GM19324 (cell line): ENCODE results near the gene BOD1L1.

Experiments used
- ATAC-seq: cut with Tn5 transposase; IDR thresholded peaks from one replicate; pipeline ENCODE4 v1.9.1; 2021; ENCODE audit warnings: mild to moderate bottlenecking, moderate library complexity; ENCODE audit not compliant: unreplicated experiment, low FRiP score

BOD1L1 gene

DNA sequence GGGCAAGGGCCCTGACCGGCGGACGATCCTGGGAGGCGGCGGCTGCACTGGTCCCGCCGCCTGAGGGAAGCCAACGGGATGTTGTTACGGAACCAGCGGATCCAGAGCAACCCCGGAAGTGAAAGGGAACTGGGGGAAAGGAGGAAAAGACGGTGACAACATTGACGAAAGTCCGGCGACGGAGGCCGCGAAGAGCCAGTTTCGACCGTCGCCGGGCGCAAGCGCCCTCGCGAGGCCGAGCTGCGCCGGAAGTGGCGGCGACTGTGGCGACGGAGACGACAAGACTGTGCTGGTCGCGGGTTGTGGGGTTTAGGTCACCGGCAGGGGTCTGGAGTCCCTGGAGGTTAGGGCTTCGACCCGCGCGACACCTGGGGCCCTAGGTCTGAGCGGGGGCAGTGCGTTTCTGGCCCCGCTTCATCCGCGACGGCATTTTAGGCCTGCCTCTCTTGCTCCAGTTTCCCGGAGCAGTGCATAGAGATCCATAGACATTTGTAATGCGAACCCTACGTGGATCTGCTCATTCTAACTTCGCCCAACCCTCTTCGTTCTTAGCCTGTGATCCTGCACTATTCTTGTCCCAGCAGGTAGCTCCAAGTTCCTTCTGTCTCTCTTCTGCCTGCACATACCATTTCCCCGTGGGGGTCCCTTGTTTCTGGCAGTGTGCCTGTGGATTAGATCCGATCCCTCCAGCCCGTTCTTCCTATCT is at the start of gene BOD1L1:
TSS of gene BOD1L1 (minus strand) at position 120 of the 706 bp plus-strand sequence. CDS start 138 bp downstream, outside the sequence.
- peak; percentile 98 for ATAC-seq

DNA sequence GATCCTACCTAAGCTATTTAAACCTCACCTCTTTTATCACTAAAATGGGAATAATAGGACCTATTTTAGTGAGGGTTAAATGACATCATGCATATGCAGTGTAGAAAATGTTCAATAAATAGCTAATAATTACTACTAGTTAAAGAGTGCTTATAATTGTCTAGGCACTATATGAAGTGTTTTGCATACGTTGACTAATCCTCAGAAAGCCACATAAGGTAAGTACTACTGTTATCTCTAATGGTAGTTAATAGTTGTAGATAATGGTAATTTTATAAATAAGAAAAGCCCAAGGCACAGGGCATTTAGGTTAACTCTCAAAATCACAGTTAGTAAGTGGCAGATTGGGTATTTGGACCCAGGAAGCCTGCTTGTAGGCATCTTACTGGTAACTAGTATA is 47.4 kb upstream of the BOD1L1 start:
- ATAC-seq = no peak

DNA sequence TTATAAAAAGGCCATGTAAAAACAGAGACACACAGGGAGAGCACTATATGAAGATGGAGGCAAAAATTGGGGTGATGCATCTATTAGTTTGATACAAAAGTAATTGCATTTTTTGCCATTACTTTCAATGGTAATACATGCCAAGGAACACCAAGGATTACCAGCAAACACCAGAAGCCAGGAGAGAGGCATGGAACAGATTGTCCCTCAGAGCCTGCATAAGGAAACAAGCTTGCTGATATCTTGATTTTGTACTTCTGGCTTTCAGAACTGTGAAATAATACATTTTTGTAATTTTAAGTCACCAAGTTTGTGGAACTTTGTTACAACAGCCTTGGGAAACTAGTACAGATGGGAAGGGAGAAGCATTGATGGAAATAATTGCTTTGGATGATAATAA is 45.6 kb upstream of the BOD1L1 start:
- no peak for ATAC-seq

DNA sequence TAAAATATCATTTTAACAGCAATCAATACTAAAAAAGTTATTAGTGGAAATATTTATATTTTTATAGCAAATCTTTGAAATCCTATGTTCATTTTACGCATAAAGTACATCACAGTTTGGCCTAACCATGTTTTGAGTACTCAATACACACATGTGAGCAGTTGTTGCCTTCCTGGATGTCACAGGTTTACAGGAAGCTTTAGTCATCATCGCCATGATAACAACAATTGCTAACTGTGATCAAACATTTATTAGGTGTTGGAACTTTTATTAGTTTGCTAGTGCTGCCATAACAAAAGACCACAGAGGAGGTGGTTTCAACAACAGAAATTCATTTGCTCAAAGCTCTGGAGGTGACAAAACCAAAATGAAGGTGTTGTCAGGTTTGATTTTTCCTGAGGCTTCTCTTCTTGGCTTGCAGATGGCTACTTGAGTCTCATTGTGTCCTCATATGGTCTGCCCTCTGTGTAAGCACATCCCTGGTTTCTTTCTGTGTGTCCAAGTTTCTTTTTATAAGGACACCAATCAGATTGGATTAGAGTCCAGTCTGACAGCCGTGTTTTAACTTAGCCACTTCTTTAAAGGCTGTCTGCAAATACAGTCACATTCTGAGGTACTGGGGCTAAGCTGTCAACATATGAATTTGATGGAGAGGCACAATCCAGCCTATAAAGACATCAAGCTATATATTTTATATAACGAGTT is 43.1 kb upstream of the BOD1L1 start:
- no peak for ATAC-seq

DNA sequence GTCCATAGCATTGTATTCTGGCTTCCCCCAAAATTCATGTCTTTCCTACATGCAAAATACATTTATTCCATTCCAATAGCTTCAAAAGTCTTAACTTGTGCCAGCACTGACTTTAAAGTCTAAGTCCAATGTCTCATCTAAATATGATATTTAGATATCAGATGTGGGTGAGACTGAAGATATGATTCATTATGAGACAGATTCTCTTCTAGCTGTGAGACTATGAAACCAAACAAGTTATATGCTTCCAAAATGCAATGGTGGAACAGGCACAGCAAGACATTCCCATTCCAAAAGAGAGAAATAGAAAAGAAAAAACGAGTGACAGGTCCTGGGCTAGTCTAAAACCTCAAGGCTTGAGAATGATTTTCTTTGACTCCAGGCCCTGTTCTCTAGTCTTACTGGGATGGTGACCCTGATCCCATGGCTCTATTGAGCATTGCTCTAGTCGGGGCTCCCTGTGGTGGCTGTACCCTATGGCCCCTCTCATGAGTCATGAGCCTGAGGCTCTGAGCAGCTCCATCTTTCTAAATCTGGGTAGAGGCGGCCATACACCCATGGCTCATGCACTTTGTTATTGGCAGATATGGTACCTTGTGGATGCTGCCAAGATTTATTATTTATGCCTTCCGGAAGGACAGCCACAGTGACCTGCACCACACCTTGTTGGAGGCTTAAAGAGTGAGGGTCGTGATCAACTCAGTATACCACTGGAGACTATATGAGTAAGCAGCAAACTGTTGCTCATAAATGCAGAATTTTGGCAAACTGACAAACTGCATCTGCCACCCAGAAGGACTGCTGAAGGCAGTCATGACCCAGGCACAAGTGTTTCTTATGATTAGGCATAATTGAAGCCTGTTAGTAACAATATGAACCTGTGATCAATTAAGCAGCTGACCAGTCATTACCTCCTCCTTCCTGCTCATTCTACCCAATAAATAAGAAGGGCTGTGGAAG is 38.5 kb upstream of the BOD1L1 start:
- ATAC-seq = no peak

DNA sequence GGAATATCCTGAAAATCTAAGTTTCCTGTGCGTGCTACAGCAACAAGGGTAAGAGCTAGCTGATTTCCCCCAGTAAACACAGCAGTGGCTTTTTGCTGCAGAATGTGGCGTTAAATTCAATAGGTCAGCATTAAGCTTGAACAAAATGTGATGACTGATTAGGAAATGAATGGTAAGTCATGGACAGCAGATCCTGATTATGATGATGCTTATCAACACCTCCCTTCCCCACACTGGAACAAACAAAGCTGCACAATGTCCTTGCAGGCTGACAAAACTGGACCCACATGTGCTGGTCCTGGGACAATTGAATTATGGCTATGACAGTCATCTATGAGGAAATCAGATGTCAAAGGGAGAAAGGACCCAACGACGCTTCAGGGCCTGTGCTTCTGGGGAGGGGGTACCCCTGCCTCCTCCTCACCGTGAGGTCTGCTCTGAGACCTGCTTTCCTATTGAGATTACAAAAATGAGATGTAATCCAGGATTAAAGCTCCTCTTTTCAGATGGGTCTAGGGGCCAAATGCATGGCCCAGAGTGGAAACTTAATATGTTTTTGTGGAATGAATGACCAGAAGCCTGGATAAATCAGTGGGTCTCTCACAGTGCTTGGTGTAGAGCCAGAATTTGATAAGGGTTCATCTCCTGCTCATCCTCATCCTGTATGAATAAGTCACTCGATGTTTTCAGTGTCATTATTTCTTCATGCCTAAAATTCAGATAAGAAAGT is 32.0 kb upstream of the BOD1L1 start:
- ATAC-seq = no peak

DNA sequence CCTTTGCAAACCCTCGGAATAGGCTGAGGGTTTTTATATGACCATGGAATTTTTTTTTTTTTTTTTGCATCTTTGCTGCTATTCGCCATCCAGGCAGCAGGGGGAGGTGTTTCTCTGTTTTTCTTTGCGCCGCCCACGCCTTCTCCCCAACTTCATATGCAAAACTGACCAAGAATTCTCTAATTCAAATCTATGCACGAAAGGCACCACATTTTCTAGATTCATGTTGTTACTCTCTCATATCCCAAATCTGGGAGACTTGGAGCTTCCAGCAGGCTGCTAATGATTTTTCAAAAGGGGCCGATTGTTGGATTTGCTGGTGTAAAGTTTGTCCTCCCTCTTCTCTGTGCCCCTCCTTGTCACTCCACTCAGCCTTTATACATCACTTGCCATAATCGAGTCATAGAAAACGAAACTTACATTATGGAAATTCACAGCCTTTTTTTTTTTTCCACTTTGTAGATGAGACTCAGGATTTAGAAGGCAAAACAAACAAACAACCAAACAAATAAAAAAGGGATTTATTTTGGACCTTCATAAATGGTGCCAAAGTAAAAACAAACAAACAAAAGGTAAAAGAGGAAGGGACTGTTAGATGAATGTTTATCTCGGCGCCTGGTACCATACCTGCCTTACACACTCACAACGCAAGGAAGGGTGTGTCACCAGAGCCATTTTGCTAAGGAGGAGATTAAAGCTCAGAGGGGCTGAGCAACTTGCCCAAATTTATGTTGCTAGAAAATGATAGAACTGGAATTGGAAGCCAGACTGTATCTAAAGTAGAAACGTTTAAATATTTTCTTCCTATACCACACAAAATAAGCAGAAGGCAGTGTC is 29.3 kb upstream of the BOD1L1 start:
- ATAC-seq = peak; percentile 32

DNA sequence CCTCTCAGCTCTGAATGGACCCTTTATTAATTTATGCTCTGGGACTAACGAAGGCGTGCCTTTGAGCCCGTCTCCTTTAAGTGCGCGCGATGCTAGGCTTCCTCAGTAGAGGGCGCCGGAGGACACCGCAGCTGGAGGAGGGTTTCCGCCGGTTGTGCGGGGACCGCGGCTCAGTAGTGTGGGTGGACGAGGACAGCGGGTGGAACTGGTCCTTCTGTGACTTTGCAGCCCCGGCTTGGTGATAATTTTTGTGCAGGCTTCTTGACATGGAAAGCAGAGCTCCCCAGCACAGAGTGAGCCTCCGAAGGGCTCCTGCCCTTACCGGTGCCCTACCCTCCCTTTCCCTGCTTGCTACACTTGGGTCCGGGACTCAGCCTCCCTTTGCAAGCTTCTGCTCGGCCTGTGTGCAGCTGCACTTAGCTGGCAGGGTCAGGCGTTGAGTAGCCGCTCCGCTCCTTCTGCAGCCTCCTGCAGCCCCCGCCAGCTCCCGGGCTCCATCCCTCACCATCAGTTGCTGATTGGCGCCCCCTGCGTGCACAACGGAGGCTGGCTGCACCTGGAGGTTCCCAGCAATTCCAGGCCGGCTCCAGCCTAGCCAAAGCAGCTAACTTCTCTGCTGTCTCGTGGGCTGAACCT is 26.8 kb upstream of the BOD1L1 start:
- peak; percentile 91 for ATAC-seq

DNA sequence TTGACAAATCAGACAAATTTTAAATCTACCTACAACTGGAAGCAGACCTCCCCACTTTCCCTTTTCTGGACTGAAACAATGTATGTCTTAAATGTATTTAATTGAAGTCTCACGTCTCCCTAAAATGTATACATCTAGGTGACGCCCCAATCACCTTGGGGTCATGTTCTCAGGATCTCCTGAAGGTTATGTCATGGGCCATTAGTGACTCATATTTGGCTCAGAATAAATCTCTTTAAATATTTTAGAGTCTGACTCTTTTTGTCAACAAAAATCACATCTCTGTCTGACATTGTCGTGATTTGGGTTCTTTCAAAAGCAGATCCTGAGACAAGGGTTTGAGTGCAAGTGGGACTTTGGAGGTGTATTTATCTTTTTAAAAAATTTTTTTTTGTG is 26.2 kb upstream of the BOD1L1 start:
- ATAC-seq = no peak

DNA sequence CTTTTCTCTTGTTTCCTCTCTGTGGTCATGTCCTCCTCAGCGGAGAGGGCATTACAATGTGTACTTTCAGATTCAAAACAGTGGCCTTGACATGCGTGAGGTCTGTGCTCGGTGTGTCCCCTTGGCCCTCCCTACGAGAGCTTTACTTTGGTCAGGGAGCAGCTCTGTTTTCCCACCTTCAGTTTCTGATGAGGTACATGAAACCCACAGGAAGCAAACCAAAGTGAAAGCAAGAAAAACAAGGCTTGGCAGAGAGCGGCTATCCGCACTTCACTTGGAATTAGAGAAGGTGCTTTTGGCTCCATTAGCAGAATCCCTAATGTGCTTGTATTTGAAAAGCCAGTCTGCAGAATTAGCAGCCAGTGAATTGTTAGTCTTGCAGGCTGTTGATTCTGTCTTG is 19.5 kb upstream of the BOD1L1 start:
- no peak for ATAC-seq

DNA sequence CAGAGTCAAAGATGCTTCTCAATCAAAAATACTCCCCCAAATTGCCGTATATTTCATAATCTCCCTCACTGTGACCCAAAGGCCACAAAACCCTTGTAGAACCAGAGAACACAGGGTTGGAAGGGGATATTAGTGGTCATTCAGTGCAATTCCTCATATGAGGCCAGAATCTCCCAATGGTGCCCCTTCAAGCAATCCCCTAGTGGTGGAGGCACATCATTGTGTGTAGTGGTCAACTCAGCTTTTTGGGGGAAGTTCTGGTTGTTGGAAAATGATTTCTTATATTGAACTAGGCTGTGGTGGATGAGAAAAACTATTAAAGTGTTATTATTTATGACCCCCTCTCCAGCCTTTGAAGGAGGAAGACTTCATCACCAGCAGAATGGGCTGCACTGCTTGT is 17.6 kb upstream of the BOD1L1 start:
- ATAC-seq = no peak

DNA sequence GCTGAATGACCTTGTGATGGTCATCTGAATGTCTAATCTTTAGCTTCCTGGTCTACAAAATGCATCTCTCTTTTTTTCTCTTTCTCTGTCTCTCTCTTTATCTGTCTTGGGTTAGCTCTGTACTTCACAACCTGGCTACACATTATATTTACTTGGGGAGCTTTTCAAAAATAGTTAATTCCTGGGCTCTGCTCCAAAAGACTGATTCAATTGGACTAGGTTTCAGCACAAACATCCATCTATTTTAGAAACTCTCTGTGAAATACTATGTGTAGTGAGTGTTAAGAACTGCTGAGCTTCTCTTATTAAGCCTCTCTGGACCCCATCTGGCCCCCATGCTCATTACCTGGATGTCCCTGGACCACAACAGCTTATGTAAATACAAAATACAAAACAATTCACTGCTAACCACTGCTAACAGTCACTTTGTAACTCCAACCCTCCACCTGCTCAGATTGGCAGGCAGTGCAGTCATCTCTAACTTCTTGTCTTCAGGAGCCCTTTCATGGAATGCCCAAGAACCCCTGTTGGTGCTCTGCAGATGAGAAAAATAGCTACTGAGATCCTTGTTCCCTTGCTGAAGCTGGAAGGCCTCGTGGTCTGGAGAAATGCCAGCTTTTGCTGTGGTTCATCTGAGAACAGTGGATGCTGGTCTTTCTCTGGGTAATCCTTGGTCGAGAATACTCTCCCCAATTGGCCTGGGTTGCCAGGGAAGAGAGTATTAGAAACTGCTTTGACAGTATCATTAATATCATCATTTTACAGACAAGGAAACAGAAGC is 14.8 kb upstream of the BOD1L1 start:
- ATAC-seq = no peak

DNA sequence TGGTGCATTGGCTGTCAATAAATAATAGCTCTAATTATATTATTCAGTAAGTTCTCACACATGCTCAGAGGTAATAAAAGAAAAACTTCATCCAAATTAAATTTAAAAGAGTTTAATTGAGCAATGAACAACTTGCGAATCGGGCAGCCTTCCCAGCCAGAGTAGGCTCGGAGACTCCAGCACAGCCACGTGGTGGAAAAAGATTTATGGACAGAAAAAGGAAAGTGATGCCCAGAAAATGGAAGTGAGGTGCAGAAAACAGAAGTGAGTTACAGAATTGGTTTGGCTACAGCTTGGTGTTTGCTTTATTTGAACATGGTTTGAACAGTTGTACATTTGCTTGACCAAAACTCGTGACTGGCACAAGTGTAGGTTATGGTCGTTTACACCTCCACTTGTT is 13.6 kb upstream of the BOD1L1 start:
- no peak for ATAC-seq

DNA sequence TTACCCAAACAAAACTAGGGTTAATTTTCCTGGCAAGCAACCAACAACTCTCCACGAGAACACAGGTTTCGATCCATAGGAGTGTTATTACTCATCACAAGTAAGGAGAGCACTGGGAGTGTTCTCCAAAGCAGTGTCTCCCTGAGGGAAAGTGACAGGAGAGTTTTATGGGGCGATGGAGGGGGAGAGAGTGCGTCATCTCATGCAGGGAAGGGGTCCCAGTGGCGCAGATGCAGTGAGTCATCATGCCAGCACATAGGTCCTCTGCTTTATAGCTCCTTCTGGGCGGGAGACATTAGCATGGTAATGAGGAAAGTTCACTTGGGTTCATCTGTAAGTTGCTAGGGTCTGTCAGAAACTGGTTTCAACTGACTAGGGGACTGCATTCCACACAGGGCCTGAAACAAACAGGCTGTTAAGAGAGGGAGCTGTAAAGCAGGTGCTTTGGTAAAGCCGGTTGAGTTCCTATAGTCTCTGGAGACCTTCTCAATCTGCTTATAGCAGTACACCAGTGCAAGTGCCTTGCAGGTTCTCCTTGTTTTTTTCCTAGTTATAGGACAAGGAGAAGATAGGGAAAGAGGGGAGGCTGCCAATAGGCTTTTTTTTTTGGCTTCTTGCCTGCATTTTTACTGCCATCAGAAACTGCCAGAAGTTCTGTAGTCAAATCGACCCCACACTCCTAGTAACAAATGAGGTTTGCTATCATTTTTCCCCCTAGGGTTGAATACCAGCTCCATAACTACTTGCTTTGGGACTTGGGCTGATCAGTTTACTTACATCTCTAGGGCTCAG is 12.8 kb upstream of the BOD1L1 start:
- ATAC-seq = no peak

DNA sequence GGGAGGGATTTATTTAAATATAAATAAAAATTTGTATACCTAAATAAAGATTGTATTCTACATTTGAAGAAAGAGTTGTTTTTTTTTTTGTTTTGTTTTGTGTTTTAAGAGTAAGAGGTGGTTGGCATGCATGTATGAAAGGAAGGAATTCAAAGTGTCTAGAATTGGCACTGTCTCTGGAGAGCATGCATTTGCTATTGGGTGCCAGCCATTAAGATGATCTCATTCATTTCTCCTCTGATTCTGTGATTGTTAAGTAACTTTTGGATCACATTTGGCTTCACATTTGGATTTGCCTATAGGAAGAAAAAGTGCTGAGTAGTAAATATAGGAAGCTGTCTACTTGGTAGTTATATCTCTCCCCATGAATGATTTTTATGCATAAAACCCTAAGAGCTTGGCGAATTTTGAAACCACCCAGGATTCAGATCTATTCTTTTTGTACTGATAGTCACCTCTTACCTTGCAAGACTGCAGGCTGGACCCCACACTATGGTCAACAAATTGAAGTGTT is 7.8 kb upstream of the BOD1L1 start:
- ATAC-seq = no peak

DNA sequence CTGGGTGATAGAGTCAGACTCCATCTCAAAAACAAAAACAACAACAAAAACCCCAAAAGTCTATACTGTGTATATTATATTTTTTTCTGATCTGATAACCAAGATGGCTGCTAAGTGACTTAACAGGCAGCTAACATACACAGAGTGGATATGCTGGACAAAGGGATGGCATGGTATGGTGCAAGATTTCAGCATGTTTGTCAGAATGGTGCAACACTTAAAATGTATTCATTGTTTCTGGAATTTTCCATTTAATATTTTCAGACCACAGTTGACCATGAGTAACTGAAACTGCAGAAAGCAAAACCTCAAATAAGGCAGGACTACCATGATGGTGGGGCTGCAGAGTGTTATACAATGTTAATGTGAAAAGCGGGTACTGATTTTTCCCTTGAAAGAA is 6.1 kb upstream of the BOD1L1 start:
- no peak for ATAC-seq

DNA sequence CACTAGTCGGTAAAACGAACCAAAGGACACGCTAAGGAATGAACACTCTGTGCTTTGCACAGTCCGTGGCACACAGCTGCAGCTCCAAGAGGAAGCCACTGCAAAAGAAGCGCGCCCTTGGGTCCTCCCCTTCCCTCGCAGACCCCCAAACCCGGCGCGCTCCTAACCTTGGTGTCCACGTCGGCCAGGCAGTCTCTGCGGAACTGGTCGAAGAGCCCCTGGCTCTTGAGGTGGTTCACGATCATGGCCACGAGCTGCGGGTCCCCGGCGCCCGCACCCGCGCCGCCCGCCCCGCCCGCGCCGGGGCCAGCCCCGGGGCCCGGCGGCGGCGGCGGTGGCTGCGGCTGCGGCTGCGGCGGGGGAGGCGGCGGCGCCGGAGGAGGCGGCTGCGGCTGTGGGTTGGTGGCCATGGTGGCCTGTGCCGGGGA is 333 bp downstream of the BOD1L1 start:
- no peak for ATAC-seq
